HepG2 (cell line): ENCODE measurements around the gene FPGS. TPM values are rescaled to one million over a fixed set of nuclear protein-coding genes. Genes with fewer than 3 reads are reported as not detected.

ENCODE experiments used
- ATM ChIP-seq: fragments of 450-650 bp; IDR thresholded peaks from 2 replicates; pipeline ENCODE4 v1.7.1; 2017; ENCODE audit warnings: mild to moderate bottlenecking, borderline replicate concordance
- CREBL2 ChIP-seq: sonication (generic); formaldehyde crosslinking; IDR thresholded peaks from 2 replicates; pipeline ENCODE4 v1.8.1; 2023; ENCODE audit warnings: missing genetic modification reagents, mild to moderate bottlenecking, borderline replicate concordance
- DMAP1 ChIP-seq: IDR thresholded peaks from 2 replicates; pipeline ENCODE4 v1.6.1; 2016
- GATAD2A ChIP-seq: IDR thresholded peaks from 2 replicates; pipeline ENCODE4 v1.6.1; 2016
- HNRNPUL1 ChIP-seq: fragments of 200-400 bp; formaldehyde crosslinking; IDR thresholded peaks from 2 replicates; pipeline ENCODE4 v1.6.1; 2017; ENCODE audit warnings: low read depth, mild to moderate bottlenecking, low read length, moderate library complexity
- MED13 ChIP-seq: sonication (generic); formaldehyde crosslinking; IDR thresholded peaks from 2 replicates; pipeline ENCODE4 v1.5.0; 2020; ENCODE audit warnings: missing genetic modification reagents
- MXD1 ChIP-seq: sonication (generic); formaldehyde crosslinking; IDR thresholded peaks from 2 replicates; pipeline ENCODE4 v1.4.0; 2020; ENCODE audit warnings: mild to moderate bottlenecking, missing genetic modification reagents
- MZF1 ChIP-seq: sonication (generic); formaldehyde crosslinking; IDR thresholded peaks from 2 replicates; pipeline ENCODE4 v1.8.1; 2023; ENCODE audit warnings: mild to moderate bottlenecking, missing genetic modification reagents, borderline replicate concordance
- PHF20 ChIP-seq: sonication (generic); formaldehyde crosslinking; IDR thresholded peaks from 2 replicates; pipeline ENCODE4 v1.5.0; 2020; ENCODE audit warnings: mild to moderate bottlenecking, missing genetic modification reagents
- RAD21 ChIP-seq: fragments of 450-650 bp; formaldehyde crosslinking; IDR thresholded peaks from 2 replicates; pipeline ENCODE4 v1.5.0; 2020; ENCODE audit warnings: mild to moderate bottlenecking
- RFXAP ChIP-seq: sonication (generic); formaldehyde crosslinking; IDR thresholded peaks from 2 replicates; pipeline ENCODE4 v1.4.0; 2020; ENCODE audit warnings: missing genetic modification reagents, borderline replicate concordance
- SOX6 ChIP-seq, 2 experiments: fragments of 450-650 bp in 1 of 2; sonication (generic) in 1 of 2; formaldehyde crosslinking in 1 of 2; IDR thresholded peaks; 2 replicates each; pipeline versions ENCODE4 v1.4.0 to v1.6.1; 2017 to 2020; ENCODE audit warnings: antibody characterized with exemption in 1 of 2, mild to moderate bottlenecking in 1 of 2, missing genetic modification reagents in 1 of 2
- SRSF4 ChIP-seq: fragments of 200-400 bp; formaldehyde crosslinking; IDR thresholded peaks from one replicate; pipeline ENCODE4 v1.6.1; 2018; ENCODE audit warnings: mild to moderate bottlenecking, low read depth, low read length, moderate library complexity; ENCODE audit not compliant: poor library complexity, severe bottlenecking
- SRY ChIP-seq: sonication (generic); formaldehyde crosslinking; IDR thresholded peaks from 2 replicates; pipeline ENCODE4 v1.8.0; 2022; ENCODE audit warnings: mild to moderate bottlenecking, missing genetic modification reagents
- TOE1 ChIP-seq: sonication (generic); formaldehyde crosslinking; IDR thresholded peaks from 2 replicates; pipeline ENCODE4 v1.4.0; 2020; ENCODE audit warnings: mild to moderate bottlenecking, missing genetic modification reagents
- ZBTB1 ChIP-seq: sonication (generic); formaldehyde crosslinking; IDR thresholded peaks from 2 replicates; pipeline ENCODE4 v1.4.0; 2020; ENCODE audit warnings: missing genetic modification reagents, borderline replicate concordance
- ZNF318 ChIP-seq: sonication (generic); formaldehyde crosslinking; IDR thresholded peaks from 2 replicates; pipeline ENCODE4 v1.4.0; 2020; ENCODE audit warnings: mild to moderate bottlenecking, missing genetic modification reagents
- ZNF414 ChIP-seq: sonication (generic); formaldehyde crosslinking; IDR thresholded peaks from 2 replicates; pipeline ENCODE4 v1.5.0; 2020; ENCODE audit warnings: missing genetic modification reagents
- ZNF577 ChIP-seq: sonication (generic); formaldehyde crosslinking; IDR thresholded peaks from 2 replicates; pipeline ENCODE4 v1.4.0; 2020; ENCODE audit warnings: mild to moderate bottlenecking, low read depth, missing genetic modification reagents, borderline replicate concordance
- ZNF747 ChIP-seq: sonication (generic); formaldehyde crosslinking; IDR thresholded peaks from 2 replicates; pipeline ENCODE4 v1.8.1; 2023; ENCODE audit warnings: missing genetic modification reagents, mild to moderate bottlenecking, borderline replicate concordance
- polyA plus RNA-seq, 8 experiments: library from polyadenylated mRNA; depleted of rRNA in 3 of 8; stranded (reverse) in 7 of 8; unstranded in 1 of 8; fragments of >200 nt; fragmentation: Illumina TruSeq in 4 of 8; extraction: Trizol in 4 of 8; gene quantifications; 2 replicates each; pipeline versions ENCODE4 v1.2.1 to v1.2.3, GENCODE V29; 2011 to 2016; ENCODE audit warnings: low read depth in 4 of 8, missing spikeins in 1 of 8, mixed read lengths in 1 of 8; ENCODE audit not compliant: insufficient read depth in 1 of 8
- total RNA-seq, 5 experiments: library from RNA; depleted of rRNA; stranded (reverse); fragments of >200 nt; fragmentation: Illumina TruSeq; extraction: Trizol; gene quantifications; 2 replicates each; pipeline ENCODE4 v1.2.3, GENCODE V29; 2016; ENCODE audit warnings: low read depth in 1 of 5

FPGS gene
- total and polyA plus RNA-seq, 2 of the 13 experiments (the other 11 are each of a cell fraction or from before 2014, with no cell fraction given): 35.6 to 36.8 TPM

- TF ChIP-seq ZNF318 (CRISPR knock-in tag) (no peak), RAD21 (CRISPR knock-in tag) (peak; percentile 43; the same call in 1 of the 2 replicates), ATM (no peak), HNRNPUL1 (no peak), SOX6 (IDR thresholded peaks at IDR 0.05) (no peak), SOX6 (CRISPR knock-in tag; IDR thresholded peaks at IDR 0.05) (peak; percentile 60; the same call in 1 of the 2 replicates), DMAP1 (CRISPR knock-in tag) (peak; percentile 95), SRSF4 (no peak), ZBTB1 (CRISPR knock-in tag) (no peak), PHF20 (CRISPR knock-in tag) (peak; percentile 84), MXD1 (CRISPR knock-in tag) (peak; percentile 97), ZNF577 (CRISPR knock-in tag) (no peak), CREBL2 (CRISPR knock-in tag) (no peak; the same call in 1 of the 2 replicates), RFXAP (peak; percentile 57; the same call in 1 of the 2 replicates), TOE1 (no peak), ZNF747 (CRISPR knock-in tag) (peak; percentile 71; the same call in 1 of the 2 replicates), SRY (peak; percentile 94), GATAD2A (CRISPR knock-in tag) (peak; percentile 32; the same call in 1 of the 2 replicates), MZF1 (CRISPR knock-in tag) (no peak), MED13 (CRISPR knock-in tag) (0 out of 2 replicates have a peak, but pooled peaks have one; percentile 36), ZNF414 (CRISPR knock-in tag) (no peak)
These were observed at the start of gene FPGS (continued) for GRCh38 chr9:127802576-127803443.
